ENCODE results near the gene ERC1.

GRCh38 chr12:1218369-1218768 lies 227.3 kb downstream of the ERC1 start:
- no peak for TF ChIP-seq POLR2A (IDR thresholded peaks at IDR 0.05; ENCODE audit: low read depth, low read length)
- TF ChIP-seq PAX5 (IDR thresholded peaks at IDR 0.05; ENCODE audit: insufficient read depth, low read length, severe bottlenecking): no peak
- TF ChIP-seq POLR2AphosphoS5 (IDR thresholded peaks at IDR 0.05; ENCODE audit: low read depth, low read length): no peak
- no peak for TF ChIP-seq TAF1 (IDR thresholded peaks at IDR 0.05; ENCODE audit: low read depth, low read length)
- TF ChIP-seq SPI1 (IDR thresholded peaks at IDR 0.05; ENCODE audit: low read depth, low read length): no peak
